ENCODE data around the gene GTPBP3.

GTPBP3 gene

GRCh38 chr19:17307876-17308377, 29.4 kb upstream of the GTPBP3 start:
- no peak overlapping the region for H3K4me3 ChIP-seq (ENCODE audit: low read depth, low read length)
- no peak for DNase-seq (ENCODE audit: low read depth)

GRCh38 chr19:17309198-17309964, 28.0 kb upstream of the GTPBP3 start, which contains the start of gene DDA1:
TSS of gene DDA1 (plus strand) at chr19:17309563. CDS start at chr19:17309655, 92 bp downstream.
- peak within 1 kb of the TSS; percentile 98 for H3K4me3 ChIP-seq (ENCODE audit: low read depth, low read length)
- DNase-seq (ENCODE audit: low read depth): peak; percentile 100

- DNase-seq (ENCODE audit: low read depth): no peak
- peak overlapping the region; percentile 98 for H3K4me3 ChIP-seq (ENCODE audit: low read depth, low read length)
Measured at GRCh38 chr19:17309965-17310461, 27.3 kb upstream of the GTPBP3 start.

GRCh38 chr19:17311455-17312188, 25.7 kb upstream of the GTPBP3 start:
- no peak for DNase-seq (ENCODE audit: low read depth)
- H3K4me3 ChIP-seq (ENCODE audit: low read depth, low read length): no peak overlapping the region

- no peak overlapping the region for H3K4me3 ChIP-seq (ENCODE audit: low read depth, low read length)
- DNase-seq (ENCODE audit: low read depth): no peak
Measured at GRCh38 chr19:17312189-17313113, 24.9 kb upstream of the GTPBP3 start.

GRCh38 chr19:17314007-17314593, 23.3 kb upstream of the GTPBP3 start:
- DNase-seq (ENCODE audit: low read depth): no peak

GRCh38 chr19:17318966-17319365, 18.4 kb upstream of the GTPBP3 start:
- no peak overlapping the region for H3K4me3 ChIP-seq (ENCODE audit: low read depth, low read length)
- DNase-seq (ENCODE audit: low read depth): no peak

More at GRCh38 chr19:17314007-17314593, 23.3 kb upstream of the GTPBP3 start:
- no peak overlapping the region for H3K4me3 ChIP-seq (ENCODE audit: low read depth, low read length)

GRCh38 chr19:17319473-17320238, 17.7 kb upstream of the GTPBP3 start:
- H3K4me3 ChIP-seq (ENCODE audit: low read depth, low read length): no peak overlapping the region
- DNase-seq (ENCODE audit: low read depth): no peak

GRCh38 chr19:17320435-17320834, 16.9 kb upstream of the GTPBP3 start:
- no peak for DNase-seq (ENCODE audit: low read depth)
- no peak overlapping the region for H3K4me3 ChIP-seq (ENCODE audit: low read depth, low read length)

GRCh38 chr19:17321655-17322489, 15.5 kb upstream of the GTPBP3 start:
- no peak for DNase-seq (ENCODE audit: low read depth)
- no peak overlapping the region for H3K4me3 ChIP-seq (ENCODE audit: low read depth, low read length)

- H3K4me3 ChIP-seq (ENCODE audit: low read depth, low read length): no peak overlapping the region
- no peak for DNase-seq (ENCODE audit: low read depth)
Measured at GRCh38 chr19:17322854-17323253, 14.5 kb upstream of the GTPBP3 start.

- peak overlapping the region; percentile 15 for H3K4me3 ChIP-seq (ENCODE audit: low read depth, low read length)
- DNase-seq (ENCODE audit: low read depth): no peak
Measured at GRCh38 chr19:17323300-17323963, 13.9 kb upstream of the GTPBP3 start.

GRCh38 chr19:17323964-17324332, 13.4 kb upstream of the GTPBP3 start:
- H3K4me3 ChIP-seq (ENCODE audit: low read depth, low read length): peak overlapping the region; percentile 15

GRCh38 chr19:17324357-17325114, 12.8 kb upstream of the GTPBP3 start:
- H3K4me3 ChIP-seq (ENCODE audit: low read depth, low read length): no peak overlapping the region
- DNase-seq (ENCODE audit: low read depth): no peak

More at GRCh38 chr19:17323964-17324332, 13.4 kb upstream of the GTPBP3 start:
- DNase-seq (ENCODE audit: low read depth): no peak

GRCh38 chr19:17325133-17325532, 12.2 kb upstream of the GTPBP3 start:
- H3K4me3 ChIP-seq (ENCODE audit: low read depth, low read length): no peak overlapping the region
- DNase-seq (ENCODE audit: low read depth): no peak

GRCh38 chr19:17325881-17326594, 11.3 kb upstream of the GTPBP3 start:
- no peak overlapping the region for H3K4me3 ChIP-seq (ENCODE audit: low read depth, low read length)
- no peak for DNase-seq (ENCODE audit: low read depth)

Data from skeletal muscle cell (primary cell).